ENCODE results near the gene EML6.

Gene EML6

GRCh38 chr2:54945391-54946219 lies 222.1 kb downstream of the EML6 start:
- peak; percentile 64 for DNase-seq (ENCODE audit: low read depth)

- no peak for DNase-seq (ENCODE audit: low read depth)
Observed at GRCh38 chr2:54946220-54946805, 222.9 kb downstream of the EML6 start.

GRCh38 chr2:54947136-54947535 lies 223.7 kb downstream of the EML6 start:
- no peak for DNase-seq (ENCODE audit: low read depth)

- no peak for DNase-seq (ENCODE audit: low read depth)
Observed at GRCh38 chr2:54947646-54948045, 224.2 kb downstream of the EML6 start.

GRCh38 chr2:54948120-54948519 lies 224.7 kb downstream of the EML6 start:
- DNase-seq (ENCODE audit: low read depth): no peak

GRCh38 chr2:54949431-54949830 lies 226.0 kb downstream of the EML6 start:
- no peak for DNase-seq (ENCODE audit: low read depth)

- DNase-seq (ENCODE audit: low read depth): no peak
Observed at GRCh38 chr2:54950811-54951210, 227.3 kb downstream of the EML6 start.

- DNase-seq (ENCODE audit: low read depth): no peak
Observed at GRCh38 chr2:54952425-54952824, 229.0 kb downstream of the EML6 start.

- peak; percentile 26 for DNase-seq (ENCODE audit: low read depth)
Observed at GRCh38 chr2:54952978-54953456, 229.6 kb downstream of the EML6 start.

- no peak for DNase-seq (ENCODE audit: low read depth)
Observed at GRCh38 chr2:54954158-54954557, 230.7 kb downstream of the EML6 start.

- DNase-seq (ENCODE audit: low read depth): no peak
Observed at GRCh38 chr2:54954705-54955357, 231.4 kb downstream of the EML6 start.

- no peak for DNase-seq (ENCODE audit: low read depth)
Observed at GRCh38 chr2:54955358-54956110, 232.1 kb downstream of the EML6 start.

GRCh38 chr2:54956111-54956627 lies 232.7 kb downstream of the EML6 start:
- DNase-seq (ENCODE audit: low read depth): no peak

- no peak for DNase-seq (ENCODE audit: low read depth)
Observed at GRCh38 chr2:54957321-54957999, 234.0 kb downstream of the EML6 start.

GRCh38 chr2:54958717-54959371 lies 235.4 kb downstream of the EML6 start:
- DNase-seq (ENCODE audit: low read depth): no peak

GRCh38 chr2:54960164-54960563 lies 236.7 kb downstream of the EML6 start:
- DNase-seq (ENCODE audit: low read depth): no peak

- no peak for DNase-seq (ENCODE audit: low read depth)
Observed at GRCh38 chr2:54962511-54962910, 239.0 kb downstream of the EML6 start.

- DNase-seq (ENCODE audit: low read depth): no peak
Observed at GRCh38 chr2:54962935-54963440, 239.5 kb downstream of the EML6 start.

GRCh38 chr2:54963476-54963875 lies 240.0 kb downstream of the EML6 start:
- no peak for DNase-seq (ENCODE audit: low read depth)

- DNase-seq (ENCODE audit: low read depth): no peak
Observed at GRCh38 chr2:54964271-54964670, 240.8 kb downstream of the EML6 start.

- DNase-seq (ENCODE audit: low read depth): no peak
Observed at GRCh38 chr2:54964816-54965215, 241.4 kb downstream of the EML6 start.
